ENCODE results near the gene GPRC5D.

Gene GPRC5D

GRCh38 chr12:12952036-12952435 lies at the start of gene GPRC5D:
TSS of gene GPRC5D (minus strand) at chr12:12952170. CDS start at chr12:12950384, 1,786 bp downstream.
- DNase-seq (ENCODE audit: low spot score), result no peak

GRCh38 chr12:13001775-13002040 lies 49.7 kb upstream of the GPRC5D start:
- DNase-seq (ENCODE audit: low spot score), result no peak

- peak; percentile 24 for DNase-seq (ENCODE audit: low spot score)
Observed at GRCh38 chr12:13000925-13001774, 49.2 kb upstream of the GPRC5D start.

- no peak for DNase-seq (ENCODE audit: low spot score)
Observed at GRCh38 chr12:13000616-13000924, 48.6 kb upstream of the GPRC5D start.

- DNase-seq (ENCODE audit: low spot score), result peak; percentile 95
Observed at GRCh38 chr12:12999959-13000615, 48.1 kb upstream of the GPRC5D start, which contains the start of gene HEBP1. TSS of gene HEBP1 (minus strand) at chr12:13000265. CDS start at chr12:13000114, 151 bp downstream.

GRCh38 chr12:12999271-12999958 lies 47.4 kb upstream of the GPRC5D start:
- DNase-seq (ENCODE audit: low spot score), result no peak

GRCh38 chr12:12998248-12998647 lies 46.3 kb upstream of the GPRC5D start:
- DNase-seq (ENCODE audit: low spot score), result no peak

- DNase-seq (ENCODE audit: low spot score), result no peak
Observed at GRCh38 chr12:12997734-12998133, 45.8 kb upstream of the GPRC5D start.

- no peak for DNase-seq (ENCODE audit: low spot score)
Observed at GRCh38 chr12:12997156-12997555, 45.2 kb upstream of the GPRC5D start.

GRCh38 chr12:12996209-12996608 lies 44.2 kb upstream of the GPRC5D start:
- DNase-seq (ENCODE audit: low spot score), result no peak

GRCh38 chr12:12995088-12995487 lies 43.1 kb upstream of the GPRC5D start:
- no peak for DNase-seq (ENCODE audit: low spot score)

- DNase-seq (ENCODE audit: low spot score), result no peak
Observed at GRCh38 chr12:12993367-12993766, 41.4 kb upstream of the GPRC5D start.

- no peak for DNase-seq (ENCODE audit: low spot score)
Observed at GRCh38 chr12:12992418-12993130, 40.6 kb upstream of the GPRC5D start.

- no peak for DNase-seq (ENCODE audit: low spot score)
Observed at GRCh38 chr12:12990700-12991468, 38.9 kb upstream of the GPRC5D start.

GRCh38 chr12:12987421-12987820 lies 35.5 kb upstream of the GPRC5D start:
- no peak for DNase-seq (ENCODE audit: low spot score)

GRCh38 chr12:12986775-12987331 lies 34.9 kb upstream of the GPRC5D start:
- DNase-seq (ENCODE audit: low spot score), result no peak

GRCh38 chr12:12985817-12986408 lies 33.9 kb upstream of the GPRC5D start:
- peak; percentile 3 for DNase-seq (ENCODE audit: low spot score)

GRCh38 chr12:12984149-12984548 lies 32.2 kb upstream of the GPRC5D start:
- no peak for DNase-seq (ENCODE audit: low spot score)

GRCh38 chr12:12983420-12984035 lies 31.6 kb upstream of the GPRC5D start:
- peak; percentile 12 for DNase-seq (ENCODE audit: low spot score)

GRCh38 chr12:12982331-12982730 lies 30.4 kb upstream of the GPRC5D start:
- DNase-seq (ENCODE audit: low spot score), result no peak

Measured in CD4-positive, alpha-beta T cell treated with Interleukin-15 for 4 hours (primary cell).